ENCODE data around the gene MOV10L1.
"Not testable (repeated sequence)": the region's sequence is repeated elsewhere in the genome, so short reads cannot be mapped to it uniquely, and the experiment has no call there.

- not testable (repeated sequence) for TF ChIP-seq CTCF, POLR2A (IDR thresholded peaks at IDR 0.05)
These were observed 2.8 kb upstream of the MOV10L1 start for GRCh38 chr22:50086975-50087374.

All from heart left ventricle (tissue), 13 donors.